Measurements from ENCODE around the gene PPFIA1.
"Not testable (repeated sequence)": the region's sequence is repeated elsewhere in the genome, so short reads cannot be mapped to it uniquely, and the experiment has no call there.

The PPFIA1 gene

DNA sequence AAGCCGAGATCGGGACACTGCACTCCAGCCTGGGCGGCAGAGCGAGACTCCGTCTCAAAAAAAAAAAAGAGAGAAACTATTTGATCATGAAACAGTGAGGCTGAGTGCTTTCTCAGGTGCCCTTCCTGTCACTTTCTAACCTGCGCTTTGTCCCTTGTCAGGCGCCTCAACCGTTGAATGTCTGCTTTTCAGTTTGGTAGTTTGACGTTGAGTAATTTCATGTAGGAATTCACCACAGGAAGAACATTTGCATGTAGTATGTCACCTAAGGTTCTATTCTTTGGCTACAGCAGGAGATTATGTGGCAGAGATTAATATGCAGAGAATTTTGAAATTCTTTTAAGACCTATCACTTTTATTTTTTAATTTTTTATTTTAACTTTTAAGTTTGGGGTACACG lies 57.2 kb downstream of the PPFIA1 start:
- DNase-seq = no peak

DNA sequence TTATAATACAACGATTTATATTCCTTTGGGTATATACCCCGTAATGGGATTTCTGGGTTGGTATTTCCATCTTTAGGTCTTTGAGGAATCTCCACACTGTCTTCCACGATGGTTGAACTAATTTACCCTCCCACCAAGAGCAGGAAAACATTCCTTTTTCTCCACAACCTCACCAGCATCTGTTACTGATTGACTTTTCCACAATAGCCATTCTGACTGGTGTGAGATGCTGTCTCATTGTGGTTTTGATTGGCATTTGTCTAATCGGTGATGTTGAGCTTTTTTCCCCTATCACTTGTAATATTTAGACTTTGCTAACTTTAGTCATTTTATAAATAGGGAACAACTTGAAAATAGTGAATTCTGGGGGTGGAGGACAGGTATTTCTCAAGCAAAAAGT lies 58.1 kb downstream of the PPFIA1 start:
- DNase-seq = no peak

- DNase-seq = not testable (repeated sequence)
Observed at GRCh38 chr11:70331320-70331843, 60.9 kb downstream of the PPFIA1 start.

GRCh38 chr11:70331901-70332300 lies 61.4 kb downstream of the PPFIA1 start:
- DNase-seq = no peak

DNA sequence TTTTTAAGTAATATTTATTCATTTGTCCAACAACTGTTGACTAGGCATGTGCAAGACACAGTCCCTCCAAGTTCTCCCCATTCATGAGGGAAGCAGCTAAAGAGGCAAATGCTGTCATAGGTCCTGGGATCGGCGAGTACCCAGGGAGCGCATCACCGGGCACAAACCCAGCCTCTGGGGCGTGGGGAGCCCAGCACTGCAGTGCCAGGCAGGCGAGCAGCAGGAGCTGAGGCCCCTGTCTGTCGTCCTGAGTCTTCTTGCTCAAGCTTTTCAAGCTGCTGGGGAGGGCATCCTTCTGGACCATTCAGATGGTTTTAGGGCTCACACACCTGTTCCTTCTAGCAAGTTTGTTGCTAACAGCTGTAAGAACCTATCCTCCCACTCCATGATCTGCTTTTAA lies 62.1 kb downstream of the PPFIA1 start:
- DNase-seq = no peak

DNA sequence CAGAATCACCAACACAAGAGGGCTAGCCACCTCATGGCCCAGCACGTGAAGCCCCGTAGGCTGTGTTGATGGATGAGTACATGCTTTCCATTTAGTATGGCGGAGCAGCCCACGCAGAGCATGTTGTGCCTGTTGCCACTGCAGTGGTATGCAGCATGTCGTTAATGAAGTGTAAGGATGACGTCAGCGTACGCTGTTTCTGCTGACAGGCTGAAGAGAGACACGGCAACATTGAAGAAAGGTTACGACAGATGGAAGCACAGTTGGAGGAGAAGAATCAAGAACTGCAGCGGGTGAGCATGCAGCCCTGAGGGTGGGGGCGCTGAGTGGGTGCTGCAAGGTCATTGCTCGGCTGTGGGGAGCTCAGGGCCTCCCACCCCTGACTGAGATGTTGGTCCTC lies 62.8 kb downstream of the PPFIA1 start:
- DNase-seq = no peak

GRCh38 chr11:70334351-70334995 lies 64.0 kb downstream of the PPFIA1 start:
- DNase-seq = no peak

GRCh38 chr11:70335511-70335910 lies 65.0 kb downstream of the PPFIA1 start:
- DNase-seq = no peak

- DNase-seq = no peak
Observed at GRCh38 chr11:70338594-70338993, 68.1 kb downstream of the PPFIA1 start.

DNA sequence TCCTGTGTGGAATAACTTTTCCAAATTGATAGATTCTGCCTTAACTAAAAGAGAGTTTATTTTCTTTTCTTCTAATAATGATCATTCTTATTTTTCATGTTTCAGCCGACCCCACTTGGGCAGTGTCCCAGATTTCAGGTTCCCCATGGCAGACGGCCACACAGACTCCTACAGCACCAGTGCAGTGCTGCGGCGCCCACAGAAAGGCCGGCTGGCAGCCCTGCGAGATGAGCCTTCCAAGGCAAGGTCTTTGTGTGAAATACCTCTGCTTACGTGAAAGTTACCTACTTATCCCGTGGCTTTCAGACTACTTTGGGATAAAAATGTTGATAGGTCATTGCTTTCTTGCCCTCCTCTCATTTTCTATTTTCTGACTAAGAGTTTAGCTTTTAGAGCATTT lies 68.6 kb downstream of the PPFIA1 start:
- no peak for DNase-seq

GRCh38 chr11:70341881-70342429 lies 71.5 kb downstream of the PPFIA1 start:
- no peak for DNase-seq

GRCh38 chr11:70343636-70344035 lies 73.1 kb downstream of the PPFIA1 start:
- no peak for DNase-seq

GRCh38 chr11:70348191-70348590 lies 77.7 kb downstream of the PPFIA1 start:
- no peak for DNase-seq

- DNase-seq = no peak
Observed at GRCh38 chr11:70348608-70349007, 78.1 kb downstream of the PPFIA1 start.

GRCh38 chr11:70351646-70352045 lies 81.2 kb downstream of the PPFIA1 start:
- no peak for DNase-seq

- no peak for DNase-seq
Observed at GRCh38 chr11:70352100-70352499, 81.6 kb downstream of the PPFIA1 start.

DNA sequence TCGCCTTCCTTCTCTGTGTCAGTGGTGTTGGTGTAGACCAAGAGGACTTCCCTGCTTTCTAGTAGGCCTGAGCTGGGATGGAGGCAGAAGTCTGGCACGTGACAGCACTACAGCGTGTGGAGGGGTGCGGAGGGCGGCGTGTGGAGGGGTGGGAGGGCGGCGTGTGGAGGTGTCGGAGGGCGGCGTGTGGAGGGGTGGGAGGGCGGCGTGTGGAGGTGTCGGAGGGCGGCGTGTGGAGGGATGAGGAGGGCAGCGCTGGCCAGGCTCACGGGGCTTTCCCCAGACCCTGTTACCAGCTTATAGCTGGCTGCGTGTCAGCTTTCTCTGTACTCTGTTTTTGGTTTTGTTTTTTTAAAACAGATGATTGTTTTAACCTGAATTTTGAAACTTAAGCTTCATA lies 82.1 kb downstream of the PPFIA1 start:
- DNase-seq = no peak

DNA sequence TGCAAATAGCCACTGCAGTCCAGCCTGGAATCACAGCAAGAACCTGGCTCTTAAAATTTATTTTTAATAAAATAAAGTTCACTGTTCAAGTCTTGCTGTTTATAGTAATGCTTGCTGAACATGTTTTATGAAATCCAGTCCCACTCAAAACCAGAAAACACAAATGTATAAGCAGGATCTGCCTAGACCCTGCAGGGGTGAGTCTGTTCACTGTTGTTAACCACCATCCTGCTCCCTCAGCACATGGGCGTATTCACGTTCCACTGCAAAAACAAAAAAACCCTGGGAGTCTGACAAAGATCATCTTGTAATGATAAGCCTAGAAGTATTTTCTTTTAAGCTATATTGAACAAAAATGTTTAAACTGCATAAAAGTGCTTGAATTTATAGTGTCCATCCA lies 82.8 kb downstream of the PPFIA1 start:
- no peak for DNase-seq

DNA sequence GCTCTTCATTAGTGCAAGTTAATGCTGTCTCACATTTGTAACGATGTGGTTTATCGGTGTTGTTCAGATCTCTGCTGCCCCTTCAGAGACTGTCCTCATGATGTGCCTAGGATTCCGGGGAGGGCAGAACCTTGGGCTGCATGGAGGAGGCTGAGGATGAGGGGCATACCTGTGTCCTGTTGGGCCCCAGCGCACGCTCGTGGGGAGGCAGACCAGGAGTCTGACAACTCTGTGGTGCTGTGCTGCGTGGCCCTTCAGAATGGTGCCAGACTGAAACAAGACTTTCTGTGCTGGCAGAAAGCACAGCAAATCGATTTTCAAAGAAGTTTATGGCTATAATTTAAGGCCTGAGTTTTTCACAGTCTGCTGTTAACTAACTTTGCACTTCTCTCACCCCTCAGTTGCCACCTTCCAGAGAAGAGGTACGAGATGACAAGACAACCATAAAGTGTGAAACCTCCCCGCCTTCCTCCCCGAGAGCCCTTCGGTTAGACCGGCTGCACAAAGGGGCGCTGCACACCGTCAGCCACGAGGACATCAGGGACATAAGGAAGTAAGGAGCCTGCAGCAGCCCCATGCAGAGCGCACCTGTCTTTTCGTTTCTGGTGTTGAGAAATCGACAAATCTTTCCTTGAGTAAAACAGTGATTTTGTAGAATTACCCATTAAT lies 83.5 kb downstream of the PPFIA1 start:
- DNase-seq = no peak

- DNase-seq = no peak
Observed at GRCh38 chr11:70354629-70355028, 84.1 kb downstream of the PPFIA1 start.

DNA sequence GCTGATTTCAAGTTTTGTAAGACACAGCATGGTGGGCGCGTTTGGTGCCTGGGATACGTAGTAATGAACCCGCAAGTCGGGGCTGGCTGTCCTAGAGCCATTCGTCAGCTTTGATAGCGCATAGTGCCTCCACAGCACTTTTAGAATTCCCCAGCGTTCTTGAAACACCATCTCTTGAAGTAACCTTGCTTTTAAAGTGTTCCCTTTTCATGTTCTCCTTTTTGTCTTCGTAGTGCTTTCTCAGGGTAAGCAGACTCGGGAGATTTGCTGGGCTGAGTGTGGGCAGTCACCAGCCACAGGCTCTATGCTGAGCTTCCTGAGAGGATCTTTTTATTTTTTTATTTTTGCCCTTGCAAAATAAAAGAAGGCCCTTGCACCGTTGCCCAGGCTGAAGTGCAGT lies 88.3 kb downstream of the PPFIA1 start:
- DNase-seq = peak; percentile 54

- DNase-seq = no peak
Observed at GRCh38 chr11:70359451-70360205, 89.1 kb downstream of the PPFIA1 start.

- no peak for DNase-seq
Observed at GRCh38 chr11:70360211-70360610, 89.7 kb downstream of the PPFIA1 start.

- DNase-seq = no peak
Observed at GRCh38 chr11:70364178-70364577, 93.7 kb downstream of the PPFIA1 start.

All from KG1 (cell line).